Mucosa of rectum (tissue), 2 donors: ENCODE measurements around the gene PAX8.
"Not testable (repeated sequence)": the region's sequence is repeated elsewhere in the genome, so short reads cannot be mapped to it uniquely, and the experiment has no call there.

Experiments used
- H3K27ac ChIP-seq, 2 donors: one replicate each; pipeline ENCODE4 v1.7.0; 2013; ENCODE audit warnings: inconsistent platforms in 2 of 2, low read depth in 2 of 2, low read length in 2 of 2
- H3K27me3 ChIP-seq, 2 donors: one replicate each; pipeline ENCODE4 v1.7.0; 2013; ENCODE audit warnings: low read length in 2 of 2; ENCODE audit not compliant: control insufficient read depth in 2 of 2, insufficient read depth in 2 of 2
- H3K36me3 ChIP-seq, 2 donors: one replicate each; pipeline ENCODE4 v1.7.0; 2013; ENCODE audit warnings: low read length in 2 of 2; ENCODE audit not compliant: control insufficient read depth in 2 of 2, insufficient read depth in 2 of 2
- H3K4me1 ChIP-seq, 2 donors: one replicate each; pipeline ENCODE4 v1.7.0; 2013; ENCODE audit warnings: low read length in 2 of 2, mild to moderate bottlenecking in 1 of 2; ENCODE audit not compliant: control insufficient read depth in 2 of 2, insufficient read depth in 2 of 2
- H3K4me3 ChIP-seq, 2 donors: one replicate each; pipeline ENCODE4 v1.7.0; 2013; ENCODE audit warnings: low read length in 2 of 2
- H3K9ac ChIP-seq, 2 donors: one replicate each; pipeline ENCODE4 v1.7.0; 2013; ENCODE audit warnings: low read length in 2 of 2, low read depth in 1 of 2, mild to moderate bottlenecking in 1 of 2
- H3K9me3 ChIP-seq, 2 donors: one replicate each; pipeline ENCODE4 v1.7.0; 2013; ENCODE audit warnings: low read length in 2 of 2; ENCODE audit not compliant: control insufficient read depth in 2 of 2
- donor health status: healthy.
- donor health status: Normal muscosa, but diverticular disease.

Gene PAX8

DNA sequence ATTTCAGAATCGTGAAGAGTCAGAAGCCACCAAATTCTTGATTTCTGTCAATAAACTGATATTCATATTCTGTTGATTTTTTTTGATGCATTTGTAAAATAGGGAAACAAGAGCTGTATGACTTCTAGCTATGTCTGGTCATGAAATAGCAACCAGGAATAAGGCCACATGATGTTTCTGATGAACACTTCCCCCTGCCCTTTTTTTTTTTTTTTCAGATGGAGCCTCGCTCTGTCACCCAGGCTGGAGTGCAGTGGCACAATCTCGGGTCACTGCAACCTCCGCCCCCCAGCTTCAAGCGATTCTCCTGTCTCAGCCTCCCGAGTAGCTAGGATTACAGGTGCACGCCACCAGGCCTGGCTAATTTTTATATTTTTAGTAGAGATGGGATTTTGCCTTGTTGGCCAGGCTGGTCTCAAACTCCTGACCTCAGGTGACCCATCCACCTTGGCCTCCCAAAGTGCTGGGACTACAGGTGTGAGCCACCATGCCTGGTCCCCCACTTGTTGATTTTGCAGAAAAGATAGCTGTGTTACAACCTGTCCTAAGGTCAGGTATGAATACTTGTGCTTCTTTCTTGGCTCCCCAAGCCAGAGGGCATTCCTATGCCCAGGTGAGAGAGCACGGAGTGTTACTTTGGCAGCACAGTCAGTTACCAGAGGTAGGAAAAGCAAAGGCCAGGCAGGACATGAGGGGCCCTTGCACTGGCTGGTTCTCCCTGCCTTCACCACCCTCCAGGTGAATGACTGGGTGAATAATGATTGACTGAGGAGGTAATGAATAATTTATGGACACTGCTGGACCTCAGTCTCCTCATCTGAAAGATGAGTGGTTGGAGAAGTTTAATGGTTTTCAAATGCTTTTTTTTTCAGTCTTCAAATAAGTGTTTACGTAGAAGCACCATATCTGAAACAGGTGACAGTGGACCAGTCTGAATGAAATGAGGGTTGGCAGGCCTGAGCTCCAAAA lies 39.6 kb downstream of the PAX8 start:
- no peaks in the 10 kb centered on the region for H3K27me3 ChIP-seq
- no peaks in the 10 kb centered on the region for H3K9me3 ChIP-seq
- H3K4me3 ChIP-seq = no peak overlapping the region
- no peak overlapping the region for H3K9ac ChIP-seq
- H3K4me1 ChIP-seq = peaks cover 5 to 16% of the 10 kb centered on the region in 2 donors
- H3K36me3 ChIP-seq = no peaks in the 10 kb centered on the region
- peak overlapping the region; percentile 19 to 53 for H3K27ac ChIP-seq

DNA sequence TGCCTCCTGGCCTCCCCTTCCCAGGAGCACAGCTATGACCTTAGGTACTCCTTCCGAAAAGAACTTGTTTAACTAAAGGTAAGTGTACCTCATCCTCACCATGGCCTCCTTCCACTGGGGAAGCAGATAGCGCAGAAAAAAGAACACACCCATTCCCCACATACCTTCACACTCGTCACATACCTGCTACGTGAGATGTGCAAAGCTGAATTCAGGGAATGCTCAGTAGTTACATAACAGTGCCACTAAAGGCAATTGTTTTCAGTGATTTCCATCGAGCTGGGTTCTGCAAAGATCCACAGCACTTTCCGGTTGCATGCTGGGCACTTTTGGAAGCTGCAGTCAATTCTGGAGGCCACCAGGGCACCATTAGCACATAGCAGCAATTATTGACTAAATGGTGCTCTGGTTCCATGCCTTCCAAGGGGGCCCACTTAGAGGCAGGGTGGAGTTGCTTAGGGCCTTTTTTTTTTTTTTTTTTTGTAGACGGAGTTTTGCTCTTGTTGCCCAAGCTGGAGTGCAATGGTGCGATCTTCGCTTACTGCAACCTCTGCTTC lies 41.0 kb downstream of the PAX8 start:
- Histone ChIP-seq H3K4me1 (peaks cover 5 to 16% of the 10 kb centered on the region in 2 donors), H3K27ac (no peak overlapping the region), H3K9me3 (no peaks in the 10 kb centered on the region), H3K36me3 (no peaks in the 10 kb centered on the region), H3K9ac (no peak overlapping the region), H3K27me3 (no peaks in the 10 kb centered on the region), H3K4me3 (no peak overlapping the region)

DNA sequence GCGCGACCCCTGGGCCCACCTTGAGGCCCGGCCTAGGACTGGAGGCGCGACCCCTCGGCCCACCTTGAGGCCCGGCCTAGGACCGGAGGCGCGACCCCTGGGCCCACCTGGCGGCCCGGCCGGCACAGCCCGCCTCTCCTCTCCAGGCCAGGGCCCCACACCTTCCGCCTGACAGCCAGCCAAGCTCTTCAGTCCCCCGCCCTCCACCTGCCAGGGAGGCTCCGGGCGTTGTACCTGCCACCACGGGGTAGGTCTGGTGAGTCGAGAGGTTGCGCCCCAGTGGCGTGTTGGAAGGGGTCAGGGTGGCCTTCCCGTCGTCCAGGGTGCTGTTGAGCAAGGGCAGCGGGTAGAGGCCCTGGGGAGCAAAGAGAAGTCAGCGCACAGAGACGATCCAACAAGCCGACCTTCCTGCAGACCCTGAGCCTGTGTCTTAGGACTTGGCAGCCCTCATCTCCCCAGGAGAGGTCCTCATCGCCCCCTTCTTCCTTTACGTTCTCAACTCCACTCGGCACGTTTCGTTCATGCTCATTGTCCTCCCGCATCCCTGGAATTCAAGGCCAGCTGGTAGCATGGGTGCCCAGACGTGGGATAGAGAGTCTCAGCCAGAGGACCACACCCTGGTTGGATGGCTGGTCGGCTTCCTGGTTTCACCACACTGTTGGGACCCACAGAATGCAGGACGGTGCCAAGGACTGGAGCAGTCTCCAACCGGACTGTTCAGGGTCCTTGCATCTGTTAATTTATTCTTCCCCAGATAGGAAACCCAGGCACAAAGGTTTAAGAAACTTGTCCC lies 42.2 kb downstream of the PAX8 start:
- Histone ChIP-seq H3K9ac (no peak overlapping the region), H3K27me3 (no peaks in the 10 kb centered on the region), H3K36me3 (no peaks in the 10 kb centered on the region), H3K4me1 (peaks cover 5 to 16% of the 10 kb centered on the region in 2 donors), H3K27ac (peak overlapping the region in 1 of 2 donors; percentile 23), H3K4me3 (peak overlapping the region in 1 of 2 donors; percentile 50), H3K9me3 (no peaks in the 10 kb centered on the region)

DNA sequence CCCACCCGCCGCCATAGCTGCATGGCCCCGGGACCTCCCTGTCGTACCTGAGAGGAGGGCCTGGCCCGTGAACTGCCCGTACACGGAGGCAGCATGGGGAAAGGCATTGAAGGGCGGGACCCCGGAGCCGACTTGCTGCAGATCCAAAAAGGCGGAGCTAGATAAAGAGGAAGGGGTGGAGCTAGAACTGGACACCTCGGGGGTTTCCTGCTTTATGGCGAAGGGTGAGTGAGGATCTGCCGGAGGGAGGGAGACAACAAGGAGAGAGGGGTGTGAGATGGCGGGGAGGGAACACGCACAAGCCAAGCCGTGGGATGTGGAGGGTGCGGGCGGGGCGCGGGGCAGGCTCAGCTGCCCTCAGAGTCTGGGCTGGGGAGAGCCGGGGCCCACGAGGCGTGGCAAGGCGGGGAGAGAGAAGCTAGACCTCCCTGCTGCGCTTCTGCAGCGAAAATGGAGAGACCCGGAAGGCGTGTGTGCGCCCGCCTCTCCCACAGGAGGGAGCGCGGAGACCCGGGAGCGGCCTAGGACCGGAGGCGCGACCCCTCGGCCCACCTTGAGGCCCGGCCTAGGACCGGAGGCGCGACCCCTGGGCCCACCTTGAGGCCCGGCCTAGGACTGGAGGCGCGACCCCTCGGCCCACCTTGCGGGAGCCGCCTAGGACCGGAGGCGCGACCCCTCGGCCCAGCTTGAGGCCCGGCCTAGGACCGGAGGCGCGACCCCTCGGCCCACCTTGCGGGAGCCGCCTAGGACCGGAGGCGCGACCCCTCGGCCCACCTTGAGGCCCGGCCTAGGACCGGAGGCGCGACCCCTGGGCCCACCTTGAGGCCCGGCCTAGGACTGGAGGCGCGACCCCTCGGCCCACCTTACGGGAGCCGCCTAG lies 43.1 kb downstream of the PAX8 start:
- not testable (repeated sequence) for H3K27me3 ChIP-seq, H3K9ac ChIP-seq, H3K36me3 ChIP-seq, H3K9me3 ChIP-seq, H3K4me1 ChIP-seq
- Histone ChIP-seq H3K4me3 (peak overlapping the region in 1 of 2 donors; percentile 50), H3K27ac (peak overlapping the region in 1 of 2 donors; percentile 38)

DNA sequence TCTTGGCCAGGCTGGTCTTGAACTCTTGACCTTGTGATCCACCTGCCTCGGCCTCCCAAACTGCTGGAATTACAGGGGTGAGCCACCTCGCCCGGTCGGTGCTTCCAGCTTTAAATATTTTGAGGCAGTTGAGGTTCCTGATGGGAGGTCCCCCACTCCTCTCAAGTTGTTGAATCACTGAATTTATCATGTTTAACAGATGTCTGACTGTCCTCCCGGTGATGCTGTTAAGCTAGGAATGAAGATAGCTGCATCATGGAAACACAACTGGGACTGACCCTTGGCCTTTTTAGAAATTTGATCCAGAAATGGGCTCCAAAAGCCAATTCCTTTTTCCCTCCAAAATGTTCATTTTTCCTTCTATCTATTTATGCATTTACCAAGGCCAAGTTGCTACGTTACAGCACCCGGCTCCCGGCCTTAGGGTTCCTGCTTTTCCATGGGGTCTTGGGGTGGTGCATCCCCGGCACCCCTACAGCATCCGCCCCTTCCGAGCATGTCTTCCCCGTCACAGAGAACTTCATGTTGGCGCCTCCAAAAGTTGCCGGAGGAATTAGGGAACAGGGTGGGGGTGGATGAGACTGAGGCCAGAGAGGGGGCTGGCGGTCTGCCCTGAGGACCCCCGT lies 43.9 kb downstream of the PAX8 start:
- Histone ChIP-seq H3K9ac (no peak overlapping the region), H3K4me3 (peak overlapping the region in 1 of 2 donors; percentile 50), H3K36me3 (no peaks in the 10 kb centered on the region), H3K9me3 (no peaks in the 10 kb centered on the region), H3K27ac (no peak overlapping the region), H3K27me3 (no peaks in the 10 kb centered on the region), H3K4me1 (peaks cover 2% of the 10 kb centered on the region in 2 donors)

DNA sequence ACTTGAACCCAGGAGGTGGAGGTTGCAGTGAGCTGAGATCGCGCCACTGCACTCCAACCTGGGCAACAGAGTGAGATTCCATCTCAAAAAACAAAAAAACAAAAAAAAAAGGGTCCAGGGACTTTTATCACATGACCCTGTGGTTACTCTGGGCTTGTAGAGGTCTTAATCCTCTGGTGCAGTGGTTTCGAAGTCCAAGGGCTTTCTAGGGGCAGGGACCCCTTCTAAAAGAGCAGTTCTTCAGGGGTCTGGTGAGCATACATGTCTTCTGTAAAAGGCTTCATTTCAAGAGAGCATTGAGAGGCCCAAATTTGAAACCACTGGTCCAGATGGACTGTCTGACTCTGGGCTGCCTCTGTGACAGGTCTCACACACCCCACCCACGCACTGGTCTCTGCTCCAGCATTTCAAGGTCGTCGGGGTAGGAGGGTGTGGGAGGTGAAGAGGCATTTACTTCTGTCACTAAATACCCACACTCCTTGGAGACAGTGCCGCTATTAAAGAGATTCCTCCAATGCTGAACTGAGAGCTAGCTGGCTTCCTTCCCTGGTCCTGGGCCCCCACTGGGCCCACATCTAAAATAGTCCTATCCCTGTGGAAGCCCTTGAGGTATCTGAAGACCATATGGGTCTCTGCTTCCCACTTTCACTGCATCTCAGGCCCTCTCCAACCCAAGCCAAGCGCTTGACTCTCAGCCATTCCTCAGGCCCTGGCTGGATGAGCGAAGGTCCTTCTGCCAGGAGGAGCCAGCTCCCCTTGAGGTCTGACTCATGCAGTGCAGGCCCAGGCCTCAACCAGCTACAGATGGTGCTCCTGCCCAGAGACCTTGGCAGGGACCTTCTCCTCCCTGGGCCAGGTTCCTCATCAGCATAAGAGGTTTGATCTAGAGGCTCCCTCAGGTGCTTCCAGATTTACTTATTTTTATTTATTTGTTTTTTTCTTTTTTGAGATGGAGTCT lies 44.8 kb downstream of the PAX8 start:
- H3K9ac ChIP-seq = no peak overlapping the region
- H3K4me3 ChIP-seq = no peak overlapping the region
- H3K4me1 ChIP-seq = peaks cover 0 to 4% of the 10 kb centered on the region in 2 donors
- H3K36me3 ChIP-seq = no peaks in the 10 kb centered on the region
- H3K27ac ChIP-seq = no peak overlapping the region
- no peaks in the 10 kb centered on the region for H3K27me3 ChIP-seq
- H3K9me3 ChIP-seq = no peaks in the 10 kb centered on the region

DNA sequence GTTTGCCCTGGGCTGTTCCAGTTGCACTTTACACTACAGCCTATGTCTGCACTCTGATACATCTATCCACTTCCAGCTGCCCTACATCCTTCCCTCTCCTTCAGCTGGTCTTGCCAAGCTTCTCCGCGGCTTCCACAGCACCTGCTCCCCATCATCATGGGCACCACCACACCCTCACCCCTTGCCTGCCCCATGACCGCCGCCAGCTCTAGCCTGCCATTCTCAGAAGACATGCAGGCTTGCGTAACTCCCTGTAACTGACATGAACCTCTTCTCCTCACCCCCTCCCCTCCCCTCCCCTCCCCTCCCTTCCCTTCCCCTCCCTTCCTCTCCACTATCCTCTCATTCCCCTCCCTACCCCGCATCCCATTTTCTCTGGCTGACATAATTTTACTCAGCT lies 46.0 kb downstream of the PAX8 start:
- Histone ChIP-seq H3K9ac (no peak overlapping the region), H3K36me3 (no peaks in the 10 kb centered on the region), H3K4me3 (no peak overlapping the region)

DNA sequence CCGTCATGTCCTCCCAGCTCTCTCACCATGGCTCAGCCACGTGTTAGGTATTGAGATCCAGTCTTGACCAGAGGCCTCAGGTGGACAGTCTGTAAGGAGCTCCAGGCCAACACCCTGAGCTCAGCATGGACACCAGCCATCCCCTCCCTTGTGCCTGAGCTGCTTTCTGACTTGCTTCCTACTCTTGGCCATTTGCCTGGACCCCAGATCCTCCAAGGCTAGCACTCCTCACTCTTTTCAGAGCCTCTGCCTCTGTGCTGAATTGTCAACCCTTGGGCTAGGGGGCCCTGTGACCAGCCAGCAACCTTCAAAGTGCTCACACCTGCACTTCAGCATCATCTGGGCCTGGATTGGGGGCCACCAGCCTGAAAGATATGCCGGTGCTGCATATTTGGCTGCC lies 46.6 kb downstream of the PAX8 start:
- Histone ChIP-seq H3K36me3 (no peaks in the 10 kb centered on the region), H3K27me3 (no peaks in the 10 kb centered on the region), H3K9me3 (no peaks in the 10 kb centered on the region), H3K27ac (no peak overlapping the region), H3K4me1 (peaks cover 0 to 4% of the 10 kb centered on the region in 2 donors), H3K9ac (no peak overlapping the region), H3K4me3 (no peak overlapping the region)

More for the DNA sequence above, 46.0 kb downstream of the PAX8 start:
- Histone ChIP-seq H3K27me3 (no peaks in the 10 kb centered on the region), H3K4me1 (peaks cover 0 to 4% of the 10 kb centered on the region in 2 donors), H3K9me3 (no peaks in the 10 kb centered on the region), H3K27ac (no peak overlapping the region)
